SHP77 (cell line): Measurements from ENCODE around the gene USP28.
A peak's percentile ranks its signal among the peaks of the same experiment; 100 is the strongest.
"Not testable (repeated sequence)": the region's sequence is repeated elsewhere in the genome, so short reads cannot be mapped to it uniquely, and the experiment has no call there.

Experiments
- DNase-seq, 2 experiments: peaks; one replicate each; lab custom pipeline; 2025; lab: John Stamatoyannopoulos, UW

USP28 gene

GRCh38 chr11:113838005-113838404, 37.4 kb downstream of the USP28 start:
- no peak for DNase-seq

- no peak for DNase-seq
Measured at GRCh38 chr11:113835306-113835705, 40.1 kb downstream of the USP28 start.

- DNase-seq: no peak
Measured at GRCh38 chr11:113833151-113833550, 42.2 kb downstream of the USP28 start.

GRCh38 chr11:113831314-113831713, 44.1 kb downstream of the USP28 start:
- no peak for DNase-seq

GRCh38 chr11:113829751-113830150, 45.6 kb downstream of the USP28 start:
- no peak for DNase-seq

- DNase-seq: no peak
Measured at GRCh38 chr11:113828191-113828590, 47.2 kb downstream of the USP28 start.

GRCh38 chr11:113827477-113827876, 47.9 kb downstream of the USP28 start:
- DNase-seq: no peak

- DNase-seq: no peak
Measured at GRCh38 chr11:113818426-113818825, 56.9 kb downstream of the USP28 start.

GRCh38 chr11:113817626-113818025, 57.7 kb downstream of the USP28 start:
- no peak for DNase-seq

GRCh38 chr11:113817162-113817561, 58.2 kb downstream of the USP28 start:
- no peak for DNase-seq

GRCh38 chr11:113814181-113814580, 61.2 kb downstream of the USP28 start:
- DNase-seq: no peak

GRCh38 chr11:113808931-113809330, 66.4 kb downstream of the USP28 start:
- no peak for DNase-seq

- DNase-seq: peak; percentile 25 to 33
Measured at GRCh38 chr11:113806406-113806805, 69.0 kb downstream of the USP28 start.

GRCh38 chr11:113805640-113806039, 69.7 kb downstream of the USP28 start:
- DNase-seq: no peak

GRCh38 chr11:113802621-113803020, 72.8 kb downstream of the USP28 start:
- no peak for DNase-seq

GRCh38 chr11:113796663-113797259, 78.6 kb downstream of the USP28 start:
- peak; percentile 42 for DNase-seq

GRCh38 chr11:113789675-113790320, 85.6 kb downstream of the USP28 start:
- DNase-seq: no peak

GRCh38 chr11:113789016-113789415, 86.4 kb downstream of the USP28 start:
- not testable (repeated sequence) for DNase-seq

- no peak for DNase-seq
Measured at GRCh38 chr11:113782134-113782533, 93.2 kb downstream of the USP28 start.

GRCh38 chr11:113781682-113782081, 93.7 kb downstream of the USP28 start:
- DNase-seq: no peak

GRCh38 chr11:113779496-113779895, 95.9 kb downstream of the USP28 start, which contains the start of gene CLDN25:
Gene CLDN25 (plus strand): TSS chr11:113779796. CDS start chr11:113779796, 0 bp downstream.
- no peak for DNase-seq

GRCh38 chr11:113778111-113778910, 97.1 kb downstream of the USP28 start:
- peak; percentile 4 to 17 for DNase-seq

GRCh38 chr11:113774174-113774503, 101.2 kb downstream of the USP28 start:
- no peak for DNase-seq
